ENCODE measurements around the gene MINDY2. TPM values are rescaled to one million over a fixed set of nuclear protein-coding genes. Genes with fewer than 3 reads are reported as not detected.

Gene MINDY2
- 27.6 to 30.1 TPM (median 29.3 TPM) in 3 replicates for total RNA-seq

GRCh38 chr15:58770857-58771620, at the start of gene MINDY2:
Gene MINDY2 (plus strand): TSS chr15:58771302. CDS start chr15:58771396, 94 bp downstream.
- Mint-ChIP-seq H3K9me3 (peaks cover 5% of the 10 kb centered on the region), H3K27ac (peak within 1 kb of the TSS; percentile 100), H3K27me3 (ENCODE audit: low read depth) (no peaks in the 10 kb centered on the region), H3K36me3 (no peaks in the 10 kb centered on the region), H3K4me3 (no peak within 1 kb of the TSS), H3K4me1 (peaks cover 15% of the 10 kb centered on the region)
- peak; percentile 61 for TF ChIP-seq CTCF (IDR thresholded peaks at IDR 0.05; ENCODE audit: unreplicated experiment)
- peak; percentile 95 for DNase-seq (ENCODE audit: low spot score in 2 of 2, unreplicated experiment in 2 of 2)

- no peaks in the 10 kb centered on the region for H3K9me3 Mint-ChIP-seq
- peak overlapping the region; percentile 67 for H3K27ac Mint-ChIP-seq
- no peaks in the 10 kb centered on the region for H3K27me3 Mint-ChIP-seq (ENCODE audit: low read depth)
- no peak for DNase-seq (ENCODE audit: low spot score in 2 of 2, unreplicated experiment in 2 of 2)
- H3K4me1 Mint-ChIP-seq, result peaks cover 13% of the 10 kb centered on the region
- no peak overlapping the region for H3K4me3 Mint-ChIP-seq
- no peaks in the 10 kb centered on the region for H3K36me3 Mint-ChIP-seq
- no peak for TF ChIP-seq CTCF (IDR thresholded peaks at IDR 0.05; ENCODE audit: unreplicated experiment)
Observed at GRCh38 chr15:58724466-58724865, 46.6 kb upstream of the MINDY2 start.

- H3K9me3 Mint-ChIP-seq, result no peaks in the 10 kb centered on the region
- DNase-seq (ENCODE audit: low spot score in 2 of 2, unreplicated experiment in 2 of 2), result no peak
- no peak for TF ChIP-seq CTCF (IDR thresholded peaks at IDR 0.05; ENCODE audit: unreplicated experiment)
- H3K27me3 Mint-ChIP-seq (ENCODE audit: low read depth), result no peaks in the 10 kb centered on the region
- peaks cover 21% of the 10 kb centered on the region for H3K4me1 Mint-ChIP-seq
- no peak overlapping the region for H3K4me3 Mint-ChIP-seq
- H3K27ac Mint-ChIP-seq, result no peak overlapping the region
- H3K36me3 Mint-ChIP-seq, result peaks cover 4% of the 10 kb centered on the region
Observed at GRCh38 chr15:58726867-58727266, 44.2 kb upstream of the MINDY2 start.

GRCh38 chr15:58731756-58732535, 39.2 kb upstream of the MINDY2 start:
- TF ChIP-seq CTCF (IDR thresholded peaks at IDR 0.05; ENCODE audit: unreplicated experiment), result no peak
- Mint-ChIP-seq H3K36me3 (peaks cover 6% of the 10 kb centered on the region), H3K4me1 (peaks cover 28% of the 10 kb centered on the region), H3K9me3 (no peaks in the 10 kb centered on the region), H3K27me3 (ENCODE audit: low read depth) (no peaks in the 10 kb centered on the region), H3K27ac (peak overlapping the region; percentile 21), H3K4me3 (no peak overlapping the region)
- DNase-seq (ENCODE audit: low spot score in 2 of 2, unreplicated experiment in 2 of 2), result no peak

- Mint-ChIP-seq H3K27me3 (ENCODE audit: low read depth) (no peaks in the 10 kb centered on the region), H3K36me3 (peaks cover 6% of the 10 kb centered on the region), H3K27ac (peak overlapping the region; percentile 50), H3K4me1 (peaks cover 34% of the 10 kb centered on the region), H3K4me3 (no peak overlapping the region), H3K9me3 (no peaks in the 10 kb centered on the region)
- no peak for DNase-seq (ENCODE audit: low spot score in 2 of 2, unreplicated experiment in 2 of 2)
- no peak for TF ChIP-seq CTCF (IDR thresholded peaks at IDR 0.05; ENCODE audit: unreplicated experiment)
Observed at GRCh38 chr15:58732625-58733363, 38.3 kb upstream of the MINDY2 start.
